ENCODE results near the gene HDLBP.

Gene HDLBP

GRCh38 chr2:241213567-241213966 lies 101.9 kb downstream of the HDLBP start:
- Histone ChIP-seq H3K4me3 (ENCODE audit: low read depth in 1 of 2, low read length in 2 of 2) (no peak overlapping the region), H3K27me3 (ENCODE audit: control insufficient read depth in 1 of 2, insufficient read depth in 2 of 2, low read length in 2 of 2) (no peaks in the 10 kb centered on the region), H3K9me3 (ENCODE audit: low read length) (no peaks in the 10 kb centered on the region), H3K4me1 (ENCODE audit: insufficient read depth, low read length) (no peaks in the 10 kb centered on the region), H3K9ac (ENCODE audit: low read length) (no peak overlapping the region), H3K27ac (ENCODE audit: low read depth, low read length) (no peak overlapping the region), H3K36me3 (ENCODE audit: insufficient read depth, low read length) (no peaks in the 10 kb centered on the region)

- H3K9ac ChIP-seq (ENCODE audit: low read length), result no peak overlapping the region
- H3K4me3 ChIP-seq (ENCODE audit: low read depth in 1 of 2, low read length in 2 of 2), result no peak overlapping the region
- H3K27me3 ChIP-seq (ENCODE audit: control insufficient read depth in 1 of 2, insufficient read depth in 2 of 2, low read length in 2 of 2), result no peaks in the 10 kb centered on the region
- no peaks in the 10 kb centered on the region for H3K4me1 ChIP-seq (ENCODE audit: insufficient read depth, low read length)
- no peak overlapping the region for H3K27ac ChIP-seq (ENCODE audit: low read depth, low read length)
- no peaks in the 10 kb centered on the region for H3K9me3 ChIP-seq (ENCODE audit: low read length)
- no peaks in the 10 kb centered on the region for H3K36me3 ChIP-seq (ENCODE audit: insufficient read depth, low read length)
Measured at GRCh38 chr2:241213041-241213440, 102.4 kb downstream of the HDLBP start.

GRCh38 chr2:241211276-241211675 lies 104.2 kb downstream of the HDLBP start:
- Histone ChIP-seq H3K36me3 (ENCODE audit: insufficient read depth, low read length) (no peaks in the 10 kb centered on the region), H3K9ac (ENCODE audit: low read length) (no peak overlapping the region), H3K27ac (ENCODE audit: low read depth, low read length) (no peak overlapping the region), H3K4me3 (ENCODE audit: low read depth in 1 of 2, low read length in 2 of 2) (no peak overlapping the region), H3K9me3 (ENCODE audit: low read length) (no peaks in the 10 kb centered on the region), H3K4me1 (ENCODE audit: insufficient read depth, low read length) (no peaks in the 10 kb centered on the region), H3K27me3 (ENCODE audit: control insufficient read depth in 1 of 2, insufficient read depth in 2 of 2, low read length in 2 of 2) (no peaks in the 10 kb centered on the region)

- H3K9me3 ChIP-seq (ENCODE audit: low read length), result no peaks in the 10 kb centered on the region
Measured at GRCh38 chr2:241209271-241209670, 106.2 kb downstream of the HDLBP start.

GRCh38 chr2:241208058-241208457 lies 107.4 kb downstream of the HDLBP start:
- H3K36me3 ChIP-seq (ENCODE audit: insufficient read depth, low read length), result no peaks in the 10 kb centered on the region
- H3K9ac ChIP-seq (ENCODE audit: low read length), result no peak overlapping the region
- no peak overlapping the region for H3K27ac ChIP-seq (ENCODE audit: low read depth, low read length)
- H3K27me3 ChIP-seq (ENCODE audit: control insufficient read depth in 1 of 2, insufficient read depth in 2 of 2, low read length in 2 of 2), result no peaks in the 10 kb centered on the region
- H3K9me3 ChIP-seq (ENCODE audit: low read length), result no peaks in the 10 kb centered on the region
- H3K4me1 ChIP-seq (ENCODE audit: insufficient read depth, low read length), result no peaks in the 10 kb centered on the region
- H3K4me3 ChIP-seq (ENCODE audit: low read depth in 1 of 2, low read length in 2 of 2), result no peak overlapping the region

More at GRCh38 chr2:241209271-241209670, 106.2 kb downstream of the HDLBP start:
- Histone ChIP-seq H3K4me1 (ENCODE audit: insufficient read depth, low read length) (no peaks in the 10 kb centered on the region), H3K36me3 (ENCODE audit: insufficient read depth, low read length) (no peaks in the 10 kb centered on the region), H3K9ac (ENCODE audit: low read length) (no peak overlapping the region), H3K4me3 (ENCODE audit: low read depth in 1 of 2, low read length in 2 of 2) (no peak overlapping the region), H3K27ac (ENCODE audit: low read depth, low read length) (no peak overlapping the region), H3K27me3 (ENCODE audit: control insufficient read depth in 1 of 2, insufficient read depth in 2 of 2, low read length in 2 of 2) (no peaks in the 10 kb centered on the region)

GRCh38 chr2:241207641-241208040 lies 107.8 kb downstream of the HDLBP start:
- Histone ChIP-seq H3K36me3 (ENCODE audit: insufficient read depth, low read length) (no peaks in the 10 kb centered on the region), H3K9ac (ENCODE audit: low read length) (no peak overlapping the region)

GRCh38 chr2:241207151-241207550 lies 108.3 kb downstream of the HDLBP start:
- Histone ChIP-seq H3K9me3 (ENCODE audit: low read length) (no peaks in the 10 kb centered on the region), H3K36me3 (ENCODE audit: insufficient read depth, low read length) (no peaks in the 10 kb centered on the region), H3K27me3 (ENCODE audit: control insufficient read depth in 1 of 2, insufficient read depth in 2 of 2, low read length in 2 of 2) (no peaks in the 10 kb centered on the region), H3K4me1 (ENCODE audit: insufficient read depth, low read length) (no peaks in the 10 kb centered on the region), H3K9ac (ENCODE audit: low read length) (no peak overlapping the region), H3K27ac (ENCODE audit: low read depth, low read length) (no peak overlapping the region), H3K4me3 (ENCODE audit: low read depth in 1 of 2, low read length in 2 of 2) (no peak overlapping the region)

More at GRCh38 chr2:241207641-241208040, 107.8 kb downstream of the HDLBP start:
- H3K27me3 ChIP-seq (ENCODE audit: control insufficient read depth in 1 of 2, insufficient read depth in 2 of 2, low read length in 2 of 2), result no peaks in the 10 kb centered on the region
- H3K4me3 ChIP-seq (ENCODE audit: low read depth in 1 of 2, low read length in 2 of 2), result no peak overlapping the region
- no peaks in the 10 kb centered on the region for H3K4me1 ChIP-seq (ENCODE audit: insufficient read depth, low read length)
- no peak overlapping the region for H3K27ac ChIP-seq (ENCODE audit: low read depth, low read length)
- no peaks in the 10 kb centered on the region for H3K9me3 ChIP-seq (ENCODE audit: low read length)

GRCh38 chr2:241205086-241205485 lies 110.4 kb downstream of the HDLBP start:
- Histone ChIP-seq H3K27ac (ENCODE audit: low read depth, low read length) (no peak overlapping the region), H3K4me1 (ENCODE audit: insufficient read depth, low read length) (no peaks in the 10 kb centered on the region), H3K4me3 (ENCODE audit: low read depth in 1 of 2, low read length in 2 of 2) (no peak overlapping the region), H3K9ac (ENCODE audit: low read length) (no peak overlapping the region), H3K27me3 (ENCODE audit: control insufficient read depth in 1 of 2, insufficient read depth in 2 of 2, low read length in 2 of 2) (no peaks in the 10 kb centered on the region), H3K9me3 (ENCODE audit: low read length) (no peaks in the 10 kb centered on the region), H3K36me3 (ENCODE audit: insufficient read depth, low read length) (no peaks in the 10 kb centered on the region)

GRCh38 chr2:241204490-241204889 lies 111.0 kb downstream of the HDLBP start:
- no peaks in the 10 kb centered on the region for H3K27me3 ChIP-seq (ENCODE audit: control insufficient read depth in 1 of 2, insufficient read depth in 2 of 2, low read length in 2 of 2)
- no peak overlapping the region for H3K9ac ChIP-seq (ENCODE audit: low read length)

GRCh38 chr2:241204010-241204384 lies 111.5 kb downstream of the HDLBP start:
- H3K27me3 ChIP-seq (ENCODE audit: control insufficient read depth in 1 of 2, insufficient read depth in 2 of 2, low read length in 2 of 2), result no peaks in the 10 kb centered on the region
- no peak overlapping the region for H3K27ac ChIP-seq (ENCODE audit: low read depth, low read length)
- H3K36me3 ChIP-seq (ENCODE audit: insufficient read depth, low read length), result no peaks in the 10 kb centered on the region
- no peaks in the 10 kb centered on the region for H3K9me3 ChIP-seq (ENCODE audit: low read length)
- no peak overlapping the region for H3K9ac ChIP-seq (ENCODE audit: low read length)
- H3K4me1 ChIP-seq (ENCODE audit: insufficient read depth, low read length), result no peaks in the 10 kb centered on the region
- no peak overlapping the region for H3K4me3 ChIP-seq (ENCODE audit: low read depth in 1 of 2, low read length in 2 of 2)

More at GRCh38 chr2:241204490-241204889, 111.0 kb downstream of the HDLBP start:
- no peaks in the 10 kb centered on the region for H3K9me3 ChIP-seq (ENCODE audit: low read length)
- H3K4me1 ChIP-seq (ENCODE audit: insufficient read depth, low read length), result no peaks in the 10 kb centered on the region
- no peak overlapping the region for H3K27ac ChIP-seq (ENCODE audit: low read depth, low read length)
- no peaks in the 10 kb centered on the region for H3K36me3 ChIP-seq (ENCODE audit: insufficient read depth, low read length)
- no peak overlapping the region for H3K4me3 ChIP-seq (ENCODE audit: low read depth in 1 of 2, low read length in 2 of 2)

- no peaks in the 10 kb centered on the region for H3K36me3 ChIP-seq (ENCODE audit: insufficient read depth, low read length)
- no peaks in the 10 kb centered on the region for H3K9me3 ChIP-seq (ENCODE audit: low read length)
- H3K27ac ChIP-seq (ENCODE audit: low read depth, low read length), result no peak overlapping the region
- H3K4me3 ChIP-seq (ENCODE audit: low read depth in 1 of 2, low read length in 2 of 2), result no peak overlapping the region
- H3K27me3 ChIP-seq (ENCODE audit: control insufficient read depth in 1 of 2, insufficient read depth in 2 of 2, low read length in 2 of 2), result no peaks in the 10 kb centered on the region
- H3K9ac ChIP-seq (ENCODE audit: low read length), result no peak overlapping the region
- no peaks in the 10 kb centered on the region for H3K4me1 ChIP-seq (ENCODE audit: insufficient read depth, low read length)
Measured at GRCh38 chr2:241203218-241204009, 112.1 kb downstream of the HDLBP start.

GRCh38 chr2:241202681-241203080 lies 112.8 kb downstream of the HDLBP start:
- Histone ChIP-seq H3K27me3 (ENCODE audit: control insufficient read depth in 1 of 2, insufficient read depth in 2 of 2, low read length in 2 of 2) (no peaks in the 10 kb centered on the region), H3K36me3 (ENCODE audit: insufficient read depth, low read length) (no peaks in the 10 kb centered on the region), H3K9ac (ENCODE audit: low read length) (no peak overlapping the region), H3K9me3 (ENCODE audit: low read length) (no peaks in the 10 kb centered on the region), H3K4me1 (ENCODE audit: insufficient read depth, low read length) (no peaks in the 10 kb centered on the region), H3K4me3 (ENCODE audit: low read depth in 1 of 2, low read length in 2 of 2) (no peak overlapping the region), H3K27ac (ENCODE audit: low read depth, low read length) (no peak overlapping the region)
